ENCODE measurements around the gene NFIB. TPM values are rescaled to one million over a fixed set of nuclear protein-coding genes. Genes with fewer than 3 reads are reported as not detected.

NFIB gene
- total RNA-seq, 1 donor from 2014 or later, result 9.4 TPM

- Histone ChIP-seq H3K4me1 (ENCODE audit: insufficient read depth, low read length) (peaks cover 12% of the 10 kb centered on the region), H3K9me3 (ENCODE audit: insufficient read depth, low read depth, low read length) (no peaks in the 10 kb centered on the region), H3K27ac (ENCODE audit: low read depth, low read length) (no peak overlapping the region), H2AFZ (ENCODE audit: low read depth, low read length) (no peak overlapping the region), H3K27me3 (ENCODE audit: insufficient read depth, low read length) (no peaks in the 10 kb centered on the region), H4K20me1 (ENCODE audit: insufficient read depth, low read length) (no peaks in the 10 kb centered on the region), H3K4me3 (ENCODE audit: insufficient read depth, low read depth, low read length) (no peak overlapping the region), H3K9ac (ENCODE audit: low read length) (no peak overlapping the region), H3K79me2 (ENCODE audit: insufficient read depth, low read length) (no peaks in the 10 kb centered on the region), H3K36me3 (ENCODE audit: insufficient read depth, low read length) (no peaks in the 10 kb centered on the region), H3K4me2 (ENCODE audit: low read length) (no peak overlapping the region)
- no peaks in the 10 kb centered on the region for H3K4me1 Mint-ChIP-seq (ENCODE audit: low read depth, unreplicated experiment)
- H3K36me3 Mint-ChIP-seq (ENCODE audit: low read depth, unreplicated experiment), result no peaks in the 10 kb centered on the region
- FAIRE-seq (no peak), DNase-seq (ENCODE audit: low read depth) (no peak)
- H3K27ac Mint-ChIP-seq (ENCODE audit: unreplicated experiment), result no peak overlapping the region
- TF ChIP-seq EZH2 (IDR thresholded peaks at IDR 0.05; ENCODE audit: insufficient read depth, low read length) (no peak), CTCF (IDR thresholded peaks at IDR 0.05; ENCODE audit: insufficient read depth, low read depth, low read length) (no peak)
- H3K9me3 Mint-ChIP-seq (ENCODE audit: unreplicated experiment), result peaks cover 4% of the 10 kb centered on the region
- peaks cover 20% of the 10 kb centered on the region for H3K27me3 Mint-ChIP-seq (ENCODE audit: low read depth, unreplicated experiment)
- no peak overlapping the region for H3K4me3 Mint-ChIP-seq (ENCODE audit: unreplicated experiment)
Observed at GRCh38 chr9:14066032-14066431, 247.9 kb downstream of the NFIB start.

GRCh38 chr9:14064940-14065339, 249.0 kb downstream of the NFIB start:
- Histone ChIP-seq H2AFZ (ENCODE audit: low read depth, low read length) (no peak overlapping the region), H3K36me3 (ENCODE audit: insufficient read depth, low read length) (no peaks in the 10 kb centered on the region), H3K27me3 (ENCODE audit: insufficient read depth, low read length) (no peaks in the 10 kb centered on the region), H3K79me2 (ENCODE audit: insufficient read depth, low read length) (no peaks in the 10 kb centered on the region), H3K9ac (ENCODE audit: low read length) (no peak overlapping the region), H4K20me1 (ENCODE audit: insufficient read depth, low read length) (no peaks in the 10 kb centered on the region), H3K9me3 (ENCODE audit: insufficient read depth, low read depth, low read length) (no peaks in the 10 kb centered on the region), H3K4me3 (ENCODE audit: insufficient read depth, low read depth, low read length) (no peak overlapping the region), H3K27ac (ENCODE audit: low read depth, low read length) (no peak overlapping the region), H3K4me2 (ENCODE audit: low read length) (no peak overlapping the region), H3K4me1 (ENCODE audit: insufficient read depth, low read length) (peaks cover 12% of the 10 kb centered on the region)
- H3K4me3 Mint-ChIP-seq (ENCODE audit: unreplicated experiment), result no peak overlapping the region
- TF ChIP-seq EZH2 (IDR thresholded peaks at IDR 0.05; ENCODE audit: insufficient read depth, low read length) (no peak), CTCF (IDR thresholded peaks at IDR 0.05; ENCODE audit: insufficient read depth, low read depth, low read length) (no peak)
- no peaks in the 10 kb centered on the region for H3K36me3 Mint-ChIP-seq (ENCODE audit: low read depth, unreplicated experiment)
- peaks cover 20% of the 10 kb centered on the region for H3K27me3 Mint-ChIP-seq (ENCODE audit: low read depth, unreplicated experiment)
- DNase-seq (ENCODE audit: low read depth), result no peak
- no peak overlapping the region for H3K27ac Mint-ChIP-seq (ENCODE audit: unreplicated experiment)
- H3K9me3 Mint-ChIP-seq (ENCODE audit: unreplicated experiment), result peaks cover 3% of the 10 kb centered on the region
- no peak for FAIRE-seq
- no peaks in the 10 kb centered on the region for H3K4me1 Mint-ChIP-seq (ENCODE audit: low read depth, unreplicated experiment)

- Histone ChIP-seq H4K20me1 (ENCODE audit: insufficient read depth, low read length) (no peaks in the 10 kb centered on the region), H3K27me3 (ENCODE audit: insufficient read depth, low read length) (no peaks in the 10 kb centered on the region), H2AFZ (ENCODE audit: low read depth, low read length) (no peak overlapping the region), H3K36me3 (ENCODE audit: insufficient read depth, low read length) (no peaks in the 10 kb centered on the region), H3K9me3 (ENCODE audit: insufficient read depth, low read depth, low read length) (no peaks in the 10 kb centered on the region), H3K4me2 (ENCODE audit: low read length) (no peak overlapping the region), H3K4me3 (ENCODE audit: insufficient read depth, low read depth, low read length) (no peak overlapping the region), H3K79me2 (ENCODE audit: insufficient read depth, low read length) (no peaks in the 10 kb centered on the region), H3K9ac (ENCODE audit: low read length) (no peak overlapping the region), H3K4me1 (ENCODE audit: insufficient read depth, low read length) (peaks cover 12% of the 10 kb centered on the region), H3K27ac (ENCODE audit: low read depth, low read length) (no peak overlapping the region)
- DNase-seq (ENCODE audit: low read depth) (no peak), FAIRE-seq (no peak)
- peaks cover 24% of the 10 kb centered on the region for H3K27me3 Mint-ChIP-seq (ENCODE audit: low read depth, unreplicated experiment)
- H3K9me3 Mint-ChIP-seq (ENCODE audit: unreplicated experiment), result no peaks in the 10 kb centered on the region
- no peak overlapping the region for H3K4me3 Mint-ChIP-seq (ENCODE audit: unreplicated experiment)
- no peaks in the 10 kb centered on the region for H3K4me1 Mint-ChIP-seq (ENCODE audit: low read depth, unreplicated experiment)
- no peaks in the 10 kb centered on the region for H3K36me3 Mint-ChIP-seq (ENCODE audit: low read depth, unreplicated experiment)
- H3K27ac Mint-ChIP-seq (ENCODE audit: unreplicated experiment), result no peak overlapping the region
- no peak for TF ChIP-seq EZH2 (IDR thresholded peaks at IDR 0.05; ENCODE audit: insufficient read depth, low read length)
- no peak for TF ChIP-seq CTCF (IDR thresholded peaks at IDR 0.05; ENCODE audit: insufficient read depth, low read depth, low read length)
Observed at GRCh38 chr9:14063756-14064155, 250.2 kb downstream of the NFIB start.
